ENCODE measurements around the gene CCDC88C. TPM values are rescaled to one million over a fixed set of nuclear protein-coding genes. Genes with fewer than 3 reads are reported as not detected.
"Not testable (repeated sequence)": the region's sequence is repeated elsewhere in the genome, so short reads cannot be mapped to it uniquely, and the experiment has no call there.

The CCDC88C gene
- total RNA-seq, 1 donor from 2014 or later, result 68.0 TPM

DNA sequence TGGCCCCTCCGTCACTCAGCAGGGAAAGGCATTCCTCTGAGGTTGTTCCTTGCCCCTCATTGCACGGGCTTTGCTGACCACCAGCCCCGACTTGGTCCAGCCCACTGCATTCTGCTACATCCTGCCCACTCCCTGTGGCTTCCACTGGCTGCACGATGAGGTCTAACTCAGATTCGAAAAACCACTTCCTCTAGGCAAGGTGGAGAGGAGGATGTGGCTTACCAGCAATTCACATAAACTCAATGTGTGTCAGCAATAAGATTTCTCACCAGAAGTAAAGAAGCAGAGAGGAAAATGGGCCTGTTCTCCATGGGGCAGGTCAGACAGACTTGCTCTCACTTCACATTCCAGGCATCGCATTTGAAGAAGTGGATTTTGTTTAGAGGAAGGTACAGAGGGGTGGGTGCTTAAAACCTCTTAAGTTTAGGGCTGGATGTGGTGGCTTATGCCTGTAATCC lies 187.8 kb downstream of the CCDC88C start:
- no peaks in the 10 kb centered on the region for H3K4me1 Mint-ChIP-seq (ENCODE audit: low read depth, unreplicated experiment)
- H3K9me3 Mint-ChIP-seq (ENCODE audit: unreplicated experiment), result no peaks in the 10 kb centered on the region

DNA sequence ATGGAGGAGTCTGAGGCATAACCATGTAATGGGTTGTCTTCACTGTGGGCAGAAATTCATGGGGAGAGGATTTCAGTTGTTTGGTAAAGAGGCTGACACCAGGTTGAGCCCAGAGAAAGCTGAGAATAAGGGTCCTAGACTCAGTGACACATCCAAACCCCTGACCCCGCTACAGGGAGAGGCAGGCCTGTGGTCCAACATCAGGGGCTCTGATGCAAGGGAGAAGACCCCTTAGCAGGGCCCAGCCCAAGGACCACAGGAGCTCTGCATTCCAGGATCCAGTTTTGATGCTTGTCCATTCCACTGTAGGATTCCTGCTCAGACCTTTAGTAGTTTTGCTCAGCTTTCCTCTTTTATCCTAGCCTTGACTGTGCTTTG lies 188.6 kb downstream of the CCDC88C start:
- H3K9me3 Mint-ChIP-seq (ENCODE audit: unreplicated experiment), result no peaks in the 10 kb centered on the region
- no peak overlapping the region for H3K27ac Mint-ChIP-seq (ENCODE audit: unreplicated experiment)
- TF ChIP-seq, protein P1, sequence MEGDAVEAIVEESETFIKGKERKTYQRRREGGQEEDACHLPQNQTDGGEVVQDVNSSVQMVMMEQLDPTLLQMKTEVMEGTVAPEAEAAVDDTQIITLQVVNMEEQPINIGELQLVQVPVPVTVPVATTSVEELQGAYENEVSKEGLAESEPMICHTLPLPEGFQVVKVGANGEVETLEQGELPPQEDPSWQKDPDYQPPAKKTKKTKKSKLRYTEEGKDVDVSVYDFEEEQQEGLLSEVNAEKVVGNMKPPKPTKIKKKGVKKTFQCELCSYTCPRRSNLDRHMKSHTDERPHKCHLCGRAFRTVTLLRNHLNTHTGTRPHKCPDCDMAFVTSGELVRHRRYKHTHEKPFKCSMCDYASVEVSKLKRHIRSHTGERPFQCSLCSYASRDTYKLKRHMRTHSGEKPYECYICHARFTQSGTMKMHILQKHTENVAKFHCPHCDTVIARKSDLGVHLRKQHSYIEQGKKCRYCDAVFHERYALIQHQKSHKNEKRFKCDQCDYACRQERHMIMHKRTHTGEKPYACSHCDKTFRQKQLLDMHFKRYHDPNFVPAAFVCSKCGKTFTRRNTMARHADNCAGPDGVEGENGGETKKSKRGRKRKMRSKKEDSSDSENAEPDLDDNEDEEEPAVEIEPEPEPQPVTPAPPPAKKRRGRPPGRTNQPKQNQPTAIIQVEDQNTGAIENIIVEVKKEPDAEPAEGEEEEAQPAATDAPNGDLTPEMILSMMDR (IDR thresholded peaks at IDR 0.05; ENCODE audit: partially characterized antibody, unreplicated experiment), result no peak
- peaks cover 7% of the 10 kb centered on the region for H3K27me3 Mint-ChIP-seq (ENCODE audit: unreplicated experiment)
- DNase-seq, result no peak
- H3K36me3 Mint-ChIP-seq (ENCODE audit: unreplicated experiment), result peaks cover 10% of the 10 kb centered on the region
- H3K4me1 Mint-ChIP-seq (ENCODE audit: low read depth, unreplicated experiment), result no peaks in the 10 kb centered on the region
- H3K4me3 Mint-ChIP-seq (ENCODE audit: unreplicated experiment), result no peak overlapping the region

More for the DNA sequence above, 187.8 kb downstream of the CCDC88C start:
- H3K27ac Mint-ChIP-seq (ENCODE audit: unreplicated experiment), result no peak overlapping the region
- DNase-seq, result no peak
- H3K27me3 Mint-ChIP-seq (ENCODE audit: unreplicated experiment), result peaks cover 7% of the 10 kb centered on the region
- H3K4me3 Mint-ChIP-seq (ENCODE audit: unreplicated experiment), result no peak overlapping the region
- peaks cover 17% of the 10 kb centered on the region for H3K36me3 Mint-ChIP-seq (ENCODE audit: unreplicated experiment)
- TF ChIP-seq, protein P1 (IDR thresholded peaks at IDR 0.05; ENCODE audit: partially characterized antibody, unreplicated experiment), result no peak

DNA sequence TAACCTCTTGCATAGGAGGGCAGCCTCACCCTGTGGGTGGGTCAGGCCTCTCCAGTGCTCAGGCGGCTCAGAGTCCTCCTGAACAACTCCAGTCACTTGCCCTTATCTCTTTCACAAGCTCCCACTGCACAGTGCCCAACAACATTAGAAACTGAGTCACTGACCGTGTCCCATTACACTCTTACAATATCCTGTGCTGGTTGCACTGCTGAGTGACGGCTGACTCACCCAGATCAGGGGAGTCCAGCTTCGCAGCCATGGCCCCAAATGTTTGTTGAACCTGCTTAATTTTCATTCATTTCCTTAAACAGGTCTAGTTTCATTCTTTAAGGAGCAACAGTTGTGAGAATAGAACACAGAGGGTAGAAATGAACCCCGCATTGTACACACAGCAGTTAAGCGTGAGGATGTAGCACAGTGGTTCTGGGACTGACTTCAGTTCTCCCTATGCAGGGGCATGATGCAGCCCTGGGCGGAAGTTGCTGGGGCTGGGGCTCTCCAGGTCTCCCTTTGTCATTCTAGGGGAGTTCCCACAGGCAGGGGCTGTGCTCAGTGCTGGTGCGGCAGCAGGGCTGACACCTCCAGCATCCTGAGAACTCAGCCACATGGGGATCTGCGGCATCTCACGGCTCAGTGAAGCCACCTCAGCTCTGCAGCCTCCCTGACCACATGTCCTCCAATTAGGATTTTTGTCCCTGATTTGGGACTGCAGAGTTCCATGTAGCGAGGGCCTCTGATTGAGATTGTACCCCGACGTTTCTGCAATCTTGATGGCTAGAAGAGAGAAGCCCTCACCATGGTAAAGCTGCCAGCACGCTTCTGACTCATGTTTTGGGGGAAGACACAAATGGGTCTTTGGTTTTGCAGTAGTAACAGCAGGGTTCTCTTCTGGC lies 189.3 kb downstream of the CCDC88C start:
- Mint-ChIP-seq H3K9me3 (ENCODE audit: unreplicated experiment) (no peaks in the 10 kb centered on the region), H3K27me3 (ENCODE audit: unreplicated experiment) (peaks cover 7% of the 10 kb centered on the region), H3K27ac (ENCODE audit: unreplicated experiment) (no peak overlapping the region), H3K4me3 (ENCODE audit: unreplicated experiment) (no peak overlapping the region), H3K36me3 (ENCODE audit: unreplicated experiment) (peaks cover 10% of the 10 kb centered on the region), H3K4me1 (ENCODE audit: low read depth, unreplicated experiment) (no peaks in the 10 kb centered on the region)
- TF ChIP-seq, protein P1 (IDR thresholded peaks at IDR 0.05; ENCODE audit: partially characterized antibody, unreplicated experiment), result no peak
- no peak for DNase-seq

DNA sequence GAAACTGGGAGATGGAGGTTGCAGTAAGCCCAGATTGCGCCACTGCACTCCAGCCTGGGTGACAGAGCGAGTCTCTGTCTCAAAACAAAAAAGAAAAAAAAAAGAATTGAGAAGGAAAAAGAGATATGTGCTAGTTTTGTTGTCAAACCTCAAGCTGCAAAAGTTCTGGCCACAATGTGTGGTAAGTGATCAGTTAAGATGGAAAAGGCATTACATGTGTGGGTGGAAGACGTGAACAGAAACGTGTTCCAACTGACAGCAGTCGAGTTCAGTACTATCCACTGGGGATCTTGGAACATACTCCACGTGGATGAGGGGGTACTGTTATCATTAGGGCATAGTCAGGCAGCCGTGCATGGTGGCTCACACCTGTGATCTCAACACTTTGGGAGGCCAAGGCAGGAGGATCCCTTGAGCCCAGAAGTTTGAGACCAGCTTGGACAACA lies 190.4 kb downstream of the CCDC88C start:
- Mint-ChIP-seq H3K27me3 (ENCODE audit: unreplicated experiment) (peaks cover 7% of the 10 kb centered on the region), H3K4me1 (ENCODE audit: low read depth, unreplicated experiment) (no peaks in the 10 kb centered on the region), H3K27ac (ENCODE audit: unreplicated experiment) (no peak overlapping the region), H3K36me3 (ENCODE audit: unreplicated experiment) (peaks cover 10% of the 10 kb centered on the region), H3K9me3 (ENCODE audit: unreplicated experiment) (no peaks in the 10 kb centered on the region), H3K4me3 (ENCODE audit: unreplicated experiment) (no peak overlapping the region)
- DNase-seq, result no peak
- TF ChIP-seq, protein P1 (IDR thresholded peaks at IDR 0.05; ENCODE audit: partially characterized antibody, unreplicated experiment), result no peak

DNA sequence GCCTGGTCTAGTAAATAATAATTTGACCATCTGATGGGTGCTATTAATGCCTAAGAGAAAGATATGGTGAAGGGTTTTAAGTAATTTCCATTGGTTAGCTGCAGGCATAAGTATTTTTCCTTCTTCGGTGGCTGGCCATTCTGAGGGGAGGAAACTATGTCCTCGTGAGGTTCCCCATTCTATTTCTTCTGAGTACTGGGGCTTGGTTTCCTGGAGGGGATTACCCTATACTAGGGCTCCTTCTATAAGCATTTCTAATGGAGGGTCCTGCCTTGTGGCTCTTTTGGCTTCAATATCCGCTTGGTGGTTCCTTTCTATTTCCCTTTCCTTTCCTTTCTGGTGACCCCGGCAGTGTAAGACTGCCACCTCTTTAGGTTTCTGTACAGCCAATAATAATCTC lies 191.3 kb downstream of the CCDC88C start:
- H3K27ac Mint-ChIP-seq (ENCODE audit: unreplicated experiment); H3K4me3 Mint-ChIP-seq (ENCODE audit: unreplicated experiment); DNase-seq; H3K4me1 Mint-ChIP-seq (ENCODE audit: low read depth, unreplicated experiment); H3K9me3 Mint-ChIP-seq (ENCODE audit: unreplicated experiment); H3K27me3 Mint-ChIP-seq (ENCODE audit: unreplicated experiment): not testable (repeated sequence)
- H3K36me3 Mint-ChIP-seq (ENCODE audit: unreplicated experiment), result peaks cover 10% of the 10 kb centered on the region

All from glutamatergic neuron (in vitro differentiated cells).